ENCODE measurements around the gene DIP2A.

The DIP2A gene

DNA sequence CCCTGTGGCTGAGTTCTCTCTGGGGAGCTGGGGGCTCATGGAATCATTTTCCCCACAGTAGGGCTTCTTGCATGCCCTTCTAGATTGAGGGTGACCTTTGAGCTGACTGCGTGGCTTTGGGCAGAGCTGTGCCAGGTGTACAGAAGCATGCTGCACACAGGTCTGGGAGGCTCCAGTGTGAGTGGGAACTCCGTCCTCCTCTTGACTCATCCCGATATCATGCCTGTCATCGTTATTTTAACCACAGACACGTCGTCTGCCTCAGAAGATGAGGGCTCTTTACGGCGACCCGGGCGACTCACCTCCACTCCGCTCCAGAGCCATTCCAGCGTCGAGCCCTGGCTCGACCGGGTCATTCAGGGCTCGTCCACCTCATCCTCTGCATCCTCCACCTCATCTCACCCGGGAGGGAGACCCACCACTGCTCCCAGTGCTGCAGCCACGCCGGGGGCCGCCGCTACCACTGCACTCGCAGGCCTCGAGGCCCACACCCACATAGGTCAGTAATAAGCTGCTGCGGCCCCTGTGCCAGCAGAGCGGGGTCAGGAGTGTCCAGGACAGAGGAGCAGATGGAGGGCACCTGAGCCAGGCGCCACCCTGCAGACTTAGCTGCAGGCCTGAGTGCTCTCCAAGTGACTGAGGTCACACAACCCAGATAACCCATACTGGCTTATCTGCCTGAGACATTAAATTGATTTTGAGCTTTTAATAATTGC is 39.8 kb downstream of the DIP2A start:
- H3K4me3 ChIP-seq = no peak overlapping the region
- no peaks in the 10 kb centered on the region for H3K27me3 ChIP-seq
- H3K9me3 ChIP-seq = no peaks in the 10 kb centered on the region
- TF ChIP-seq, protein P1, sequence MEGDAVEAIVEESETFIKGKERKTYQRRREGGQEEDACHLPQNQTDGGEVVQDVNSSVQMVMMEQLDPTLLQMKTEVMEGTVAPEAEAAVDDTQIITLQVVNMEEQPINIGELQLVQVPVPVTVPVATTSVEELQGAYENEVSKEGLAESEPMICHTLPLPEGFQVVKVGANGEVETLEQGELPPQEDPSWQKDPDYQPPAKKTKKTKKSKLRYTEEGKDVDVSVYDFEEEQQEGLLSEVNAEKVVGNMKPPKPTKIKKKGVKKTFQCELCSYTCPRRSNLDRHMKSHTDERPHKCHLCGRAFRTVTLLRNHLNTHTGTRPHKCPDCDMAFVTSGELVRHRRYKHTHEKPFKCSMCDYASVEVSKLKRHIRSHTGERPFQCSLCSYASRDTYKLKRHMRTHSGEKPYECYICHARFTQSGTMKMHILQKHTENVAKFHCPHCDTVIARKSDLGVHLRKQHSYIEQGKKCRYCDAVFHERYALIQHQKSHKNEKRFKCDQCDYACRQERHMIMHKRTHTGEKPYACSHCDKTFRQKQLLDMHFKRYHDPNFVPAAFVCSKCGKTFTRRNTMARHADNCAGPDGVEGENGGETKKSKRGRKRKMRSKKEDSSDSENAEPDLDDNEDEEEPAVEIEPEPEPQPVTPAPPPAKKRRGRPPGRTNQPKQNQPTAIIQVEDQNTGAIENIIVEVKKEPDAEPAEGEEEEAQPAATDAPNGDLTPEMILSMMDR (IDR thresholded peaks at IDR 0.05) = no peak
- H3K4me1 ChIP-seq = no peaks in the 10 kb centered on the region
- DNase-seq = no peak
- intact Hi-C loops (cut with DNase I; ENCODE audit: low total_unique reads) = no loop called here
- no peak overlapping the region for H3K27ac ChIP-seq
- peaks cover 28 to 43% (median 42%) of the 10 kb centered on the region in 3 donors for H3K36me3 ChIP-seq

GRCh38 chr21:46500224-46500861 is 41.7 kb downstream of the DIP2A start:
- H3K9me3 ChIP-seq = no peaks in the 10 kb centered on the region
- H3K4me3 ChIP-seq = no peak overlapping the region
- H3K36me3 ChIP-seq = peaks cover 26 to 61% (median 57%) of the 10 kb centered on the region in 3 donors
- DNase-seq = no peak
- H3K27ac ChIP-seq = no peak overlapping the region
- intact Hi-C loops (cut with DNase I; ENCODE audit: low total_unique reads) = no loop called here
- TF ChIP-seq, protein P1 (IDR thresholded peaks at IDR 0.05) = no peak
- no peaks in the 10 kb centered on the region for H3K4me1 ChIP-seq
- H3K27me3 ChIP-seq = no peaks in the 10 kb centered on the region

DNA sequence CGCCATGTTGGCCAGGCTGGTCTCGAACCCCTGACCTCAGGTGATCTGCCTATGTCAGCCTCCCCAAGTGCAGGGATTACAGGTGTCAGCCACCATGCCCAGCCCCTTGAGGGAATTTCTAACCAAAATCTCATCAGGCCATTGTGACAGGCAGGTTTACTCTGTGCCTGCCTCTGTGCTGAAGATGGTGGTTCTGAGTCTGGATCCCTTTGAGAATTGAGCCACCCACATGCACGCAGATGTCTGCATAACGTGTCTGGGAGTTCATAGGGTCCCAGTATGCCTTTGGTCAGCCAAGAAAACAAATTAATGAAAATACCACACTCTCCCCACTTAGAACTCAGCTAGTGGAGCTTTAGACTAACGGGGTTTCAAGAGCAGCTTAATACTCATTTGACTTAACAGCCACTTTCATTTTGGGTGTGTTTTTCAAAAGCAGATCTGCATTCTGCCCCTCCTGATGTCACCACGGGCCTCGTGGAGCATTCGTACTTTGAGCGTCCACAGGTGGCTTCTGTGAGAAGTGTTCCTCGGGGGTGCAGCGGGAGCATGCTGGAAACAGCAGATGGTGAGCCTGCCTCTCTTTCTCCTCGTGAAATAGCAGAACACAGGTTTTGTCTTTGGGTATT is 45.3 kb downstream of the DIP2A start:
- no peaks in the 10 kb centered on the region for H3K4me1 ChIP-seq
- TF ChIP-seq, protein P1 (IDR thresholded peaks at IDR 0.05) = no peak
- no peak overlapping the region for H3K27ac ChIP-seq
- intact Hi-C loops (cut with DNase I; ENCODE audit: low total_unique reads) = no loop called here
- DNase-seq = no peak
- H3K9me3 ChIP-seq = no peaks in the 10 kb centered on the region
- H3K4me3 ChIP-seq = no peak overlapping the region
- peaks cover 17 to 55% (median 40%) of the 10 kb centered on the region in 3 donors for H3K36me3 ChIP-seq
- H3K27me3 ChIP-seq = no peaks in the 10 kb centered on the region

GRCh38 chr21:46504666-46505065 is 46.0 kb downstream of the DIP2A start:
- Histone ChIP-seq H3K4me3 (no peak overlapping the region), H3K27ac (no peak overlapping the region), H3K27me3 (no peaks in the 10 kb centered on the region), H3K9me3 (no peaks in the 10 kb centered on the region), H3K4me1 (no peaks in the 10 kb centered on the region), H3K36me3 (peaks cover 11 to 55% (median 36%) of the 10 kb centered on the region in 3 donors)
- intact Hi-C loops (cut with DNase I; ENCODE audit: low total_unique reads) = no loop called here
- no peak for DNase-seq
- TF ChIP-seq, protein P1 (IDR thresholded peaks at IDR 0.05) = no peak

- H3K9me3 ChIP-seq = no peaks in the 10 kb centered on the region
- no peaks in the 10 kb centered on the region for H3K27me3 ChIP-seq
- no peak overlapping the region for H3K4me3 ChIP-seq
- no peak for DNase-seq
- H3K27ac ChIP-seq = no peak overlapping the region
- intact Hi-C loops (cut with DNase I; ENCODE audit: low total_unique reads) = no loop called here
- TF ChIP-seq, protein P1 (IDR thresholded peaks at IDR 0.05) = no peak
- H3K4me1 ChIP-seq = no peaks in the 10 kb centered on the region
- peaks cover 35 to 74% (median 49%) of the 10 kb centered on the region in 3 donors for H3K36me3 ChIP-seq
Observed at GRCh38 chr21:46507562-46507961, 48.9 kb downstream of the DIP2A start.
